Tibial artery (tissue), 4 donors: ENCODE measurements around the gene SAXO1.
"Not testable (repeated sequence)": the region's sequence is repeated elsewhere in the genome, so short reads cannot be mapped to it uniquely, and the experiment has no call there.

ENCODE experiments used
- DNase-seq, 2 donors: peaks; one replicate each; pipeline ENCODE4 v3.0.0-alpha.2; 2019
- H3K27ac ChIP-seq, 2 donors: fragments of 200-600 bp; sonication (generic) in 1 of 2; 1 replicate in 1 of 2; 2 replicates in 1 of 2; pipeline ENCODE4 v1.5.1; 2018 to 2019; ENCODE audit warnings: mild to moderate bottlenecking in 1 of 2
- H3K27me3 ChIP-seq, 2 donors: fragments of 200-600 bp; sonication (generic) in 1 of 2; one replicate each; pipeline versions ENCODE4 v1.5.1 to v1.6.0; 2016 to 2019
- H3K36me3 ChIP-seq, 3 donors: fragments of 200-600 bp; sonication (generic) in 2 of 3; one replicate each; pipeline ENCODE4 v1.5.1; 2016 to 2019; ENCODE audit warnings: mild to moderate bottlenecking in 2 of 3
- H3K4me1 ChIP-seq, 4 donors: fragments of 200-600 bp; sonication (generic) in 2 of 4; 1 replicate in 3 of 4; 2 replicates in 1 of 4; pipeline ENCODE4 v1.5.1; 2016 to 2019
- H3K4me3 ChIP-seq, 2 donors: fragments of 200-600 bp; sonication (generic) in 1 of 2; 1 replicate in 1 of 2; 2 replicates in 1 of 2; pipeline ENCODE4 v1.5.1; 2018 to 2019; ENCODE audit warnings: mild to moderate bottlenecking in 2 of 2
- H3K9me3 ChIP-seq, 3 donors: fragments of 200-600 bp; sonication (generic) in 1 of 3; one replicate each; pipeline ENCODE4 v1.5.1; 2016 to 2019
- CTCF ChIP-seq, 2 experiments: fragments of 200-600 bp in 1 of 2; fragments of 450-650 bp in 1 of 2; IDR thresholded peaks; one replicate each; pipeline ENCODE4 v1.5.1; 2017 to 2019; ENCODE audit warnings: antibody characterized with exemption in 2 of 2, mild to moderate bottlenecking in 1 of 2, moderate library complexity in 1 of 2
- intact Hi-C: fragments of 100-400 bp; cut with DNase I; formaldehyde crosslinking; loops from one replicate; pipeline ENCODE4 v1.15.0; 2023; ENCODE audit warnings: low total_unique reads

Gene SAXO1

GRCh38 chr9:18939943-18940342, 93.1 kb downstream of the SAXO1 start:
- intact Hi-C loops: no loop called here
- H3K4me1 ChIP-seq: no peaks in the 10 kb centered on the region

GRCh38 chr9:18936094-18936871, 96.7 kb downstream of the SAXO1 start:
- DNase-seq: no peak
- intact Hi-C loops: no loop called here
- Histone ChIP-seq H3K9me3 (no peaks in the 10 kb centered on the region), H3K36me3 (no peaks in the 10 kb centered on the region), H3K27ac (no peak overlapping the region), H3K27me3 (no peaks in the 10 kb centered on the region), H3K4me3 (no peak overlapping the region), H3K4me1 (no peaks in the 10 kb centered on the region)
- TF ChIP-seq CTCF (IDR thresholded peaks at IDR 0.05): no peak

More at GRCh38 chr9:18939943-18940342, 93.1 kb downstream of the SAXO1 start:
- Histone ChIP-seq H3K36me3 (no peaks in the 10 kb centered on the region), H3K4me3 (no peak overlapping the region), H3K27ac (no peak overlapping the region), H3K27me3 (no peaks in the 10 kb centered on the region), H3K9me3 (no peaks in the 10 kb centered on the region)
- DNase-seq: no peak
- TF ChIP-seq CTCF (IDR thresholded peaks at IDR 0.05): no peak

DNA sequence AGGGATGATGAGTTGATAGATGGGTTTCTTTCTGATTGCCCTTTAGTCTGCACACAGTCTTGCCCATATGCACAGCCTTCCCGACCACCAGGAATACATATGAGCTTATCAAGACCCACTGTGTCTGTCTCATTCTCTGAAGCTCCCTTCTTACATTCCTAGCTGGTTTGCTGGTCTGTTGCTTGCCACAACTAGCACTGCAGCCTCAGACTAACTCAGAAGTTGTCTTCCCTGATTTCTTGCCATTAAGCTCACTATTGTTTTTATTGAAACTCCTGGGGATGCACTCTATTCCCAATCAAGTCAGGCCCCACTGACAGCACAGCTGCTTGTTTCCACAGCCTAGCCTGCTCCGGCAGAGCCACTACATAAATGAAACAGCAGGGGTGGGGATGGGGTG, 97.5 kb downstream of the SAXO1 start:
- Histone ChIP-seq H3K9me3 (no peaks in the 10 kb centered on the region), H3K27ac (no peak overlapping the region), H3K4me1 (no peaks in the 10 kb centered on the region), H3K36me3 (no peaks in the 10 kb centered on the region), H3K4me3 (no peak overlapping the region), H3K27me3 (no peaks in the 10 kb centered on the region)
- DNase-seq: no peak
- intact Hi-C loops: no loop called here
- no peak for TF ChIP-seq CTCF (IDR thresholded peaks at IDR 0.05)

GRCh38 chr9:18930611-18931010, 102.4 kb downstream of the SAXO1 start:
- H3K9me3 ChIP-seq, H3K4me1 ChIP-seq, DNase-seq, H3K27me3 ChIP-seq, intact Hi-C loops, H3K27ac ChIP-seq, H3K36me3 ChIP-seq, H3K4me3 ChIP-seq: not testable (repeated sequence)

DNA sequence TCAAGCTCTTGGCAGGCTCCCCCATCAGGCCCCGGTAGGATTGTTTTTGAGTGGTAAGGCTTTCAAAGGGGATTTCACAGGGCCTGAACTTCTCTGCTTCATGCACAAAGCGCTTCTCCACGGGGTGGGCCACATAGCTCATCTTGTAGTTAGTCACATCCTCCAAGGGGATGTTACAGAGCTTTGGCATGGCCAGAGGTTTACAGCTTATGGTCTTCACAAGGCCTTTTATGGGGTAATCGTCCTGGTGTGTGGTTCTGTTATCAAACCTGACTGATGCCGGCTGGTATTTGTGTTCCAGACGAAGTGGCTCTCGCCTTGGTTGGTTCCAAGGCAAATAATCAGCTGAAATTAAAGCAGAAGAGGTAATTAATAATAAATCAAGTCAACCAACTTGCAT, 104.3 kb downstream of the SAXO1 start:
- Histone ChIP-seq H3K27me3 (no peaks in the 10 kb centered on the region), H3K4me3 (no peak overlapping the region), H3K4me1 (no peaks in the 10 kb centered on the region), H3K9me3 (no peaks in the 10 kb centered on the region), H3K36me3 (no peaks in the 10 kb centered on the region), H3K27ac (no peak overlapping the region)
- TF ChIP-seq CTCF (IDR thresholded peaks at IDR 0.05): no peak
- no peak for DNase-seq
- intact Hi-C loops: no loop called here

DNA sequence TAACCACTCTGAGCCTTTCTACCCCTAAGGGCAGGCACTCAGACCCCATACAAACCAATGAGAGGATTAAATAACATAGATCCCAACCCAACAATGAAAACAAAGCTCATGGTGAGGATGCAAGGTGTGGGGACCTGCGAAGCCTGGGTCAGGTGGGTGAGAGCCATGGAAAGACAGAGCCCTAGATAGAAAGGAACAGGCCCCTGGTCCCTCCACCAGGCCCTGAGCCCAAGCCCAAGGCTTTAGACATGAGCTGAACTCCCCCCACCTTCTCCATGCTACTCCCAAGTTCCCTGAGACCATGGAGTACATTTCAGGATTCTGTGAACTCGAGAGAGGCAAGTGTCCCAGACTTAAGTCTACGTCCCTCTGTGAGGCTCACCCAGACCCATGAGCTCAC, 106.5 kb downstream of the SAXO1 start:
- no peak overlapping the region for H3K4me3 ChIP-seq
- no peaks in the 10 kb centered on the region for H3K27me3 ChIP-seq
- intact Hi-C loops: no loop called here
- DNase-seq: no peak
- peaks cover 0 to 20% (median 11%) of the 10 kb centered on the region in 4 donors for H3K4me1 ChIP-seq
- H3K9me3 ChIP-seq: no peaks in the 10 kb centered on the region
- H3K36me3 ChIP-seq: no peaks in the 10 kb centered on the region
- no peak for TF ChIP-seq CTCF (IDR thresholded peaks at IDR 0.05)
- H3K27ac ChIP-seq: no peak overlapping the region
